Right lobe of liver (tissue), 4 donors: ENCODE data around the gene CDH1.

Experiments
- POLR2A ChIP-seq: fragments of 450-650 bp; IDR thresholded peaks from one replicate; pipeline ENCODE4 v1.6.1; 2017; ENCODE audit warnings: antibody characterized with exemption, mild to moderate bottlenecking
- TF ChIP-seq, protein P1 (sequence below), 4 donors: fragments of 200-600 bp in 3 of 4; fragments of 450-650 bp in 1 of 4; IDR thresholded peaks; one replicate each; pipeline versions ENCODE4 v1.5.1 to v1.8.0; 2016 to 2022; ENCODE audit warnings: antibody characterized with exemption in 4 of 4, mild to moderate bottlenecking in 2 of 4
- donor health status: DM: no; HTN: no; CAD: no.
- donor health status: DM: no; HTN: no; CAD: no.
- donor health status: DM: no; HTN: yes; CAD: no.

DNA sequence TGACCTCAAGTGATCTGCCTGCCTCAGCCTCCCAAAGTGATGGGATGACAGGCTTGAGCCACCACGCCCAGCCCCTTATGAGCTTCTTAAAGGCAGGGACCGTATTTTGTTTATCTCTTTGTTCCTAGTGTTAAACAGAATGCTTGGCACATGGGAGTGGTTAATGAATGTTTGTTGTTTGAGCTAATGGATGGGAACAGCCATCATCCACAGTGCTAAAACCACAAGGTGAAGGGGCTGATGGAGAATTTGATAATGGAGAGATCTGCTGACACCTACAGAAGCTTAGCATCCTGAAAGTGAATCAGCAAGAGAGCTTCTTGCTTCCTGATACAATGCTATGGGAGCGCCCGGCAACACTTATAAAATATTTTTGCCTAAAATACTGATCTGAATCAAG lies 8.6 kb upstream of the CDH1 start:
- TF ChIP-seq, protein P1, sequence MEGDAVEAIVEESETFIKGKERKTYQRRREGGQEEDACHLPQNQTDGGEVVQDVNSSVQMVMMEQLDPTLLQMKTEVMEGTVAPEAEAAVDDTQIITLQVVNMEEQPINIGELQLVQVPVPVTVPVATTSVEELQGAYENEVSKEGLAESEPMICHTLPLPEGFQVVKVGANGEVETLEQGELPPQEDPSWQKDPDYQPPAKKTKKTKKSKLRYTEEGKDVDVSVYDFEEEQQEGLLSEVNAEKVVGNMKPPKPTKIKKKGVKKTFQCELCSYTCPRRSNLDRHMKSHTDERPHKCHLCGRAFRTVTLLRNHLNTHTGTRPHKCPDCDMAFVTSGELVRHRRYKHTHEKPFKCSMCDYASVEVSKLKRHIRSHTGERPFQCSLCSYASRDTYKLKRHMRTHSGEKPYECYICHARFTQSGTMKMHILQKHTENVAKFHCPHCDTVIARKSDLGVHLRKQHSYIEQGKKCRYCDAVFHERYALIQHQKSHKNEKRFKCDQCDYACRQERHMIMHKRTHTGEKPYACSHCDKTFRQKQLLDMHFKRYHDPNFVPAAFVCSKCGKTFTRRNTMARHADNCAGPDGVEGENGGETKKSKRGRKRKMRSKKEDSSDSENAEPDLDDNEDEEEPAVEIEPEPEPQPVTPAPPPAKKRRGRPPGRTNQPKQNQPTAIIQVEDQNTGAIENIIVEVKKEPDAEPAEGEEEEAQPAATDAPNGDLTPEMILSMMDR (IDR thresholded peaks at IDR 0.05): no peak
- TF ChIP-seq POLR2A: no peak
